Endothelial cell of umbilical vein (primary cell): Measurements from ENCODE around the gene SLC23A2. TPM values are rescaled to one million over a fixed set of nuclear protein-coding genes. Genes with fewer than 3 reads are reported as not detected.
"Not testable (repeated sequence)": the region's sequence is repeated elsewhere in the genome, so short reads cannot be mapped to it uniquely, and the experiment has no call there.

Source experiments
- BruUV-seq: library from RNA; stranded (reverse); fragments of 400-500 nt; replicated peaks from 2 replicates; lab custom pipeline; 2021; lab: Mats Ljungman, UMichigan
- CTCF ChIA-PET: fragments of 300-600, 350-600 bp; sonication (Branson Sonifier 250); formaldehyde crosslinking; loops from one replicate; lab custom pipeline; 2021; ENCODE audit warnings: antibody characterized with exemption, inconsistent platforms; lab: Charles Lee
- POLR2A ChIA-PET: fragments of 300-600, 350-600 bp; sonication (Branson Sonifier 250); formaldehyde crosslinking; loops from one replicate; lab custom pipeline; 2021; ENCODE audit warnings: antibody characterized with exemption, inconsistent platforms; lab: Charles Lee
- DNase-seq: peaks from one replicate; pipeline ENCODE4 v3.0.0-alpha.2; 2011; ENCODE audit warnings: low read depth, low spot score
- FAIRE-seq: peaks from 2 replicates; lab custom pipeline; 2011; peaks lifted over from hg19 to GRCh38; lab: Jason Lieb, UNC
- H2AFZ ChIP-seq: 2 replicates; pipeline ENCODE4 v1.6.0; 2012; ENCODE audit warnings: low read depth, low read length, control low read depth, inconsistent platforms
- H3K27ac ChIP-seq: 2 replicates; pipeline ENCODE4 v1.5.1; 2011; ENCODE audit warnings: low read depth, mild to moderate bottlenecking, control low read depth, low read length, moderate library complexity; ENCODE audit not compliant: insufficient read depth
- H3K27me3 ChIP-seq, 2 experiments: 2 replicates each; pipeline versions ENCODE4 v1.6.0 to v1.6.1; 2011; ENCODE audit warnings: low read length in 2 of 2, mixed read lengths in 1 of 2; ENCODE audit not compliant: control insufficient read depth in 2 of 2, insufficient read depth in 2 of 2
- H3K36me3 ChIP-seq, 2 experiments: 2 replicates in 1 of 2; 3 replicates in 1 of 2; pipeline ENCODE4 v1.5.1; 2011; ENCODE audit warnings: low read length in 2 of 2, mild to moderate bottlenecking in 1 of 2, moderate library complexity in 1 of 2; ENCODE audit not compliant: control insufficient read depth in 2 of 2, insufficient read depth in 2 of 2; ENCODE audit errors: extremely low read depth in 1 of 2
- H3K4me1 ChIP-seq: 3 replicates; pipeline ENCODE4 v1.5.1; 2011; ENCODE audit warnings: mild to moderate bottlenecking, low read length; ENCODE audit not compliant: control insufficient read depth, insufficient read depth; ENCODE audit errors: extremely low read depth
- H3K4me2 ChIP-seq: 2 replicates; pipeline ENCODE4 v1.6.1; 2011; ENCODE audit warnings: low read length, control low read depth, mixed read lengths; ENCODE audit not compliant: insufficient read depth
- H3K4me3 ChIP-seq, 3 experiments: fragments of 200-600 bp in 1 of 3; sonication (generic), shearing (Covaris generic) in 1 of 3; replicated peaks in 1 of 3; 2 replicates each; pipeline ENCODE4 v1.5.1; 2011 to 2016; ENCODE audit warnings: control low read depth in 3 of 3, low read length in 3 of 3, mild to moderate bottlenecking in 2 of 3, inconsistent platforms in 1 of 3, low read depth in 1 of 3, moderate library complexity in 1 of 3; ENCODE audit not compliant: insufficient read depth in 1 of 3
- H3K79me2 ChIP-seq: 2 replicates; pipeline ENCODE4 v1.6.0; 2012; ENCODE audit warnings: low read length, inconsistent platforms; ENCODE audit not compliant: control insufficient read depth, insufficient read depth
- H3K9ac ChIP-seq: replicated peaks from 2 replicates; pipeline ENCODE3; 2011; ENCODE audit warnings: low read length, control low read depth; ENCODE audit not compliant: insufficient read depth; ENCODE audit errors: extremely low read depth
- H3K9me1 ChIP-seq: replicated peaks from 3 replicates; pipeline ENCODE4 v1.6.0; 2011; ENCODE audit warnings: mild to moderate bottlenecking, low read length; ENCODE audit not compliant: control insufficient read depth, insufficient read depth; ENCODE audit errors: extremely low read depth
- H3K9me3 ChIP-seq: replicated peaks from 2 replicates; pipeline ENCODE4 v1.5.1; 2012; ENCODE audit warnings: low read length, inconsistent platforms; ENCODE audit not compliant: control insufficient read depth, insufficient read depth
- H4K20me1 ChIP-seq: replicated peaks from 2 replicates; pipeline ENCODE3; 2011; ENCODE audit warnings: mild to moderate bottlenecking, low read length; ENCODE audit not compliant: control insufficient read depth, insufficient read depth; ENCODE audit errors: extremely low read depth
- CTCF ChIP-seq, 2 donors: IDR thresholded peaks; 1 replicate in 1 of 2; 2 replicates in 1 of 2; pipeline ENCODE4 v1.5.1; 2011; ENCODE audit warnings: low read length in 2 of 2, mild to moderate bottlenecking in 2 of 2, moderate library complexity in 2 of 2, control low read depth in 1 of 2, inconsistent platforms in 1 of 2, low read depth in 1 of 2; ENCODE audit not compliant: insufficient read depth in 1 of 2; ENCODE audit errors: extremely low read depth in 1 of 2
- EZH2 ChIP-seq: IDR thresholded peaks from 2 replicates; pipeline ENCODE4 v1.6.1; 2012; ENCODE audit warnings: borderline replicate concordance, low read depth, mild to moderate bottlenecking, moderate library complexity, low read length, inconsistent platforms; ENCODE audit not compliant: severe bottlenecking
- FOS ChIP-seq: IDR thresholded peaks from 2 replicates; pipeline ENCODE4 v1.6.1; 2011; ENCODE audit warnings: mild to moderate bottlenecking, low read length, moderate library complexity, borderline replicate concordance; ENCODE audit not compliant: insufficient read depth
- GATA2 ChIP-seq: IDR thresholded peaks from 2 replicates; pipeline ENCODE4 v1.7.0; 2011; ENCODE audit warnings: low read depth, mild to moderate bottlenecking, moderate library complexity, mixed read lengths, low read length; ENCODE audit not compliant: insufficient read length, insufficient read depth
- JUN ChIP-seq: IDR thresholded peaks from 2 replicates; pipeline ENCODE4 v1.6.1; 2011; ENCODE audit warnings: borderline replicate concordance, low read depth; ENCODE audit not compliant: insufficient read length, insufficient read depth
- MAX ChIP-seq: IDR thresholded peaks from 2 replicates; pipeline ENCODE4 v1.6.1; 2011; ENCODE audit not compliant: insufficient read depth, insufficient read length
- MYC ChIP-seq: IDR thresholded peaks from one replicate; pipeline ENCODE4 v1.6.1; 2011; ENCODE audit warnings: mild to moderate bottlenecking, low read depth, low read length
- POLR2A ChIP-seq: IDR thresholded peaks from 2 replicates; pipeline ENCODE4 v1.6.1; 2012; ENCODE audit warnings: low read depth, mild to moderate bottlenecking, control low read depth, low read length
- POLR2AphosphoS5 ChIP-seq: IDR thresholded peaks from 2 replicates; pipeline ENCODE4 v1.6.1; 2012; ENCODE audit warnings: low read depth, mild to moderate bottlenecking, control low read depth, low read length, moderate library complexity; ENCODE audit not compliant: insufficient read depth
- dilution Hi-C: fragments of 300-500 bp; cut with MboI; formaldehyde crosslinking; loops from one replicate; pipeline ENCODE4 v1.15.0; 2019; ENCODE audit warnings: low sequenced_read_pairs; ENCODE audit not compliant: extremely low pct_ligation_motif_present
- intact Hi-C: fragments of 100-400 bp; cut with micrococcal nuclease; formaldehyde crosslinking; loops from one replicate; pipeline ENCODE4 v1.10.0; 2022
- polyA plus RNA-seq, 4 experiments: library from polyadenylated mRNA; depleted of rRNA in 3 of 4; stranded (reverse) in 3 of 4; unstranded in 1 of 4; fragments of >200 nt; gene quantifications; 2 replicates each; pipeline versions ENCODE4 v1.2.1 to v1.2.3, GENCODE V29; 2011 to 2012; ENCODE audit warnings: missing spikeins in 1 of 4
- total RNA-seq: library from RNA; stranded (reverse); gene quantifications from 2 replicates; pipeline ENCODE4 v1.2.3, GENCODE V29; 2021

Gene SLC23A2
- total and polyA plus RNA-seq, 2 donors (not counting 3 experiments of a cell fraction or from before 2014, with no cell fraction given), result 24.4 to 24.5 TPM

DNA sequence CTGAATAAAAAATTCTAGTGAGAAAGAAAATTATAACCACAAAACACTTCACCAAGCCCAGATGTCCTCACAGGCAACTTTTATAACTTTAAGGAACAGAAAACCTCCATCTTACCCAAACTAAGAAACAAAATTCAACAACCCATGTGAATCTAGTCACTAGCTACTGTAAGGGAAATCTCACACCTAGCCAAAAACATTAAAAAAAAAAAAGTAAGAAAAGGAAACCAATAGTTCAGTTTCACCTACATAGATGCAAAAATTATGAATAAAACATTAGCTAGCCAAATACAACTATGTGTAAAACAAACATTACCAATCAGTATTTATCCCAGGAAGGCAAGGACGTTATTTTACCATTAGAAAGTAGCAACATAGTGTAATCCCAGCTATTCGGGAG, 35.5 kb upstream of the SLC23A2 start:
- POLR2A ChIA-PET, result no interaction called here
- Histone ChIP-seq H4K20me1 (no peaks in the 10 kb centered on the region), H2AFZ (no peak overlapping the region), H3K9me1 (no peaks in the 10 kb centered on the region), H3K79me2 (no peaks in the 10 kb centered on the region), H3K27ac (no peak overlapping the region), H3K4me2 (no peak overlapping the region), H3K27me3 (peaks cover 0 to 1% of the 10 kb centered on the region in 2 experiments), H3K9ac (no peak overlapping the region), H3K4me3 (no peak overlapping the region), H3K4me1 (no peaks in the 10 kb centered on the region), H3K36me3 (no peaks in the 10 kb centered on the region), H3K9me3 (no peaks in the 10 kb centered on the region)
- TF ChIP-seq POLR2AphosphoS5, result no peak
- TF ChIP-seq EZH2, result no peak
- no peak for TF ChIP-seq CTCF (IDR thresholded peaks at IDR 0.05; ENCODE audit: extremely low read depth in 1 of 2, insufficient read depth in 1 of 2, low read depth in 1 of 2, low read length in 2 of 2)
- no peak for TF ChIP-seq MAX
- no peak for TF ChIP-seq JUN
- no peak for TF ChIP-seq FOS
- no peak for TF ChIP-seq MYC
- TF ChIP-seq GATA2, result no peak
- no peak for TF ChIP-seq POLR2A
- FAIRE-seq, result no peak
- BruUV-seq, result no TSS peak
- dilution Hi-C loops, result no loop called here
- DNase-seq, result no peak
- intact Hi-C loops, result no loop called here
- CTCF ChIA-PET, result interaction anchor here (0.6 to 1.2 kb wide), 4 partner anchors 11 to 277 kb away, joined by 3 to 4 read pairs (median 3); no protein-coding TSS in a partner anchor

GRCh38 chr20:5035518-5035917, 34.2 kb upstream of the SLC23A2 start:
- H3K4me2 ChIP-seq, H3K4me1 ChIP-seq, H2AFZ ChIP-seq, H3K36me3 ChIP-seq, H3K27ac ChIP-seq, H3K27me3 ChIP-seq, dilution Hi-C loops, FAIRE-seq, H3K9ac ChIP-seq, H3K9me3 ChIP-seq, intact Hi-C loops, H3K9me1 ChIP-seq, POLR2A ChIA-PET, H3K4me3 ChIP-seq, H4K20me1 ChIP-seq, BruUV-seq, H3K79me2 ChIP-seq, DNase-seq: not testable (repeated sequence)
- CTCF ChIA-PET, result interaction anchor here (0.9 to 1.2 kb wide), 2 partner anchors 66 to 127 kb away, joined by 3 to 4 read pairs; no protein-coding TSS in a partner anchor
